H1 (cell line): ENCODE data around the gene CYSLTR1. TPM values are rescaled to one million over a fixed set of nuclear protein-coding genes. Genes with fewer than 3 reads are reported as not detected.

ENCODE experiments used
- CTCF ChIA-PET: fragments of 300-600 bp; sonication (Branson Sonifier 250); formaldehyde crosslinking; loops from one replicate; lab custom pipeline; 2021; ENCODE audit not compliant: partially characterized antibody; lab: Charles Lee
- POLR2A ChIA-PET: fragments of 300-600 bp; sonication (Branson Sonifier 250); formaldehyde crosslinking; loops from one replicate; lab custom pipeline; 2021; ENCODE audit warnings: inconsistent platforms; ENCODE audit not compliant: partially characterized antibody; lab: Charles Lee
- DNase-seq, 2 experiments: peaks; one replicate each; pipeline versions ENCODE4 v3.0.0 to v3.0.0-alpha.2; 2010 to 2022; ENCODE audit warnings: low spot score in 2 of 2, low read depth in 1 of 2, mixed read lengths in 1 of 2
- FAIRE-seq: peaks from 2 replicates; lab custom pipeline; 2011; peaks lifted over from hg19 to GRCh38; lab: Jason Lieb, UNC
- H2AFZ ChIP-seq: 2 replicates; pipeline ENCODE4 v1.8.1; 2012; ENCODE audit warnings: low read length, inconsistent platforms
- H2AK5ac ChIP-seq: 2 replicates; pipeline ENCODE4 v1.6.1; 2013; ENCODE audit warnings: low read depth, low read length
- H2BK120ac ChIP-seq: replicated peaks from 2 replicates; pipeline ENCODE3; 2013; ENCODE audit warnings: low read depth, low read length, inconsistent platforms
- H2BK12ac ChIP-seq: 2 replicates; pipeline ENCODE4 v1.6.1; 2013; ENCODE audit warnings: low read depth, low read length
- H2BK15ac ChIP-seq: 2 replicates; pipeline ENCODE4 v1.6.1; 2013; ENCODE audit warnings: low read length
- H2BK20ac ChIP-seq: 2 replicates; pipeline ENCODE4 v1.6.1; 2013; ENCODE audit warnings: low read length
- H2BK5ac ChIP-seq: 2 replicates; pipeline ENCODE4 v1.6.1; 2013; ENCODE audit warnings: low read depth, low read length
- H3K14ac ChIP-seq: 2 replicates; pipeline ENCODE4 v1.6.1; 2013; ENCODE audit warnings: inconsistent platforms; ENCODE audit not compliant: insufficient read length
- H3K18ac ChIP-seq: 2 replicates; pipeline ENCODE4 v1.6.1; 2013; ENCODE audit warnings: low read length; ENCODE audit errors: extremely low read depth
- H3K23ac ChIP-seq: 2 replicates; pipeline ENCODE4 v1.6.1; 2013; ENCODE audit warnings: inconsistent platforms; ENCODE audit not compliant: insufficient read length
- H3K23me2 ChIP-seq: 2 replicates; pipeline ENCODE4 v1.6.1; 2013; ENCODE audit warnings: low read depth, low read length
- H3K27ac ChIP-seq: 2 replicates; pipeline ENCODE4 v1.6.1; 2011; ENCODE audit warnings: low read depth, low read length, inconsistent platforms
- H3K27me3 ChIP-seq, 4 experiments: replicated peaks in 1 of 4; 1 replicate in 1 of 4; 2 replicates in 3 of 4; pipeline versions ENCODE4 v1.6.1 to v1.8.1; 2011 to 2013; ENCODE audit warnings: low read length in 3 of 4, mild to moderate bottlenecking in 3 of 4, inconsistent platforms in 2 of 4, mixed read lengths in 2 of 4, moderate library complexity in 1 of 4; ENCODE audit not compliant: control insufficient read depth in 3 of 4, insufficient read depth in 3 of 4; ENCODE audit errors: extremely low read depth in 1 of 4
- H3K36me3 ChIP-seq, 4 experiments: 2 replicates each; pipeline versions ENCODE4 v1.6.1 to v1.8.1; 2011 to 2013; ENCODE audit warnings: mild to moderate bottlenecking in 4 of 4, low read length in 3 of 4, moderate library complexity in 2 of 4, control low read depth in 1 of 4, inconsistent platforms in 1 of 4; ENCODE audit not compliant: insufficient read depth in 4 of 4, control insufficient read depth in 2 of 4
- H3K4ac ChIP-seq: replicated peaks from 2 replicates; pipeline ENCODE3; 2013; ENCODE audit warnings: low read length, low read depth, mixed read lengths, inconsistent platforms; ENCODE audit not compliant: insufficient read length
- H3K4me1 ChIP-seq, 4 experiments: replicated peaks in 1 of 4; 1 replicate in 1 of 4; 2 replicates in 3 of 4; pipeline versions ENCODE4 v1.6.1 to v1.8.1; 2011 to 2013; ENCODE audit warnings: low read length in 3 of 4, inconsistent platforms in 2 of 4, mixed read lengths in 1 of 4; ENCODE audit not compliant: insufficient read depth in 4 of 4, control insufficient read depth in 3 of 4
- H3K4me2 ChIP-seq, 2 experiments: 2 replicates each; pipeline versions ENCODE4 v1.6.1 to v1.8.1; 2011 to 2013; ENCODE audit warnings: low read depth in 2 of 2, low read length in 2 of 2, control low read depth in 1 of 2, inconsistent platforms in 1 of 2, mild to moderate bottlenecking in 1 of 2; ENCODE audit not compliant: insufficient read depth in 1 of 2
- H3K4me3 ChIP-seq, 4 experiments: fragments of 200-600, 300-600 bp in 1 of 4; sonication (generic), shearing (Covaris generic), sonication (Bioruptor Twin) in 1 of 4; 2 replicates each; pipeline versions ENCODE4 v1.5.1 to v1.8.1; 2011 to 2016; ENCODE audit warnings: low read length in 4 of 4, low read depth in 3 of 4, control low read depth in 2 of 4, inconsistent platforms in 2 of 4, mild to moderate bottlenecking in 2 of 4, mixed read lengths in 1 of 4, moderate library complexity in 1 of 4; ENCODE audit not compliant: insufficient read depth in 2 of 4; ENCODE audit errors: extremely low read depth in 1 of 4
- H3K56ac ChIP-seq: replicated peaks from 2 replicates; pipeline ENCODE3; 2013; ENCODE audit warnings: low read depth, mild to moderate bottlenecking, mixed read lengths, low read length, inconsistent platforms; ENCODE audit not compliant: insufficient read length
- H3K79me1 ChIP-seq: 2 replicates; pipeline ENCODE4 v1.6.1; 2013; ENCODE audit warnings: low read depth, low read length, control low read depth
- H3K79me2 ChIP-seq, 2 experiments: 2 replicates each; pipeline versions ENCODE4 v1.6.1 to v1.8.1; 2012 to 2013; ENCODE audit warnings: low read length in 2 of 2, mild to moderate bottlenecking in 2 of 2, inconsistent platforms in 1 of 2; ENCODE audit not compliant: insufficient read depth in 2 of 2, control insufficient read depth in 1 of 2
- H3K9ac ChIP-seq, 4 experiments: replicated peaks in 1 of 4; 1 replicate in 1 of 4; 2 replicates in 3 of 4; pipeline versions ENCODE4 v1.6.1 to v1.8.1; 2011 to 2013; ENCODE audit warnings: low read depth in 3 of 4, low read length in 3 of 4, control low read depth in 2 of 4, mild to moderate bottlenecking in 2 of 4, moderate library complexity in 2 of 4, inconsistent platforms in 1 of 4; ENCODE audit errors: extremely low read depth in 1 of 4
- H3K9me3 ChIP-seq, 2 experiments: 2 replicates each; pipeline versions ENCODE4 v1.6.1 to v1.8.1; 2012 to 2013; ENCODE audit warnings: mild to moderate bottlenecking in 2 of 2, moderate library complexity in 2 of 2, control low read depth in 1 of 2, inconsistent platforms in 1 of 2, low read depth in 1 of 2, low read length in 1 of 2, mixed read lengths in 1 of 2; ENCODE audit not compliant: insufficient read depth in 2 of 2
- H4K20me1 ChIP-seq, 2 experiments: replicated peaks in 1 of 2; 2 replicates each; pipeline versions ENCODE3 to v1.8.1; 2011 to 2013; ENCODE audit warnings: inconsistent platforms in 2 of 2, low read length in 2 of 2, mild to moderate bottlenecking in 1 of 2; ENCODE audit not compliant: insufficient read depth in 2 of 2, control insufficient read depth in 1 of 2
- H4K5ac ChIP-seq: 2 replicates; pipeline ENCODE4 v1.6.1; 2013; ENCODE audit warnings: low read length, low read depth, mixed read lengths, inconsistent platforms; ENCODE audit not compliant: insufficient read length
- H4K8ac ChIP-seq: 2 replicates; pipeline ENCODE4 v1.8.0; 2013; ENCODE audit warnings: mild to moderate bottlenecking, moderate library complexity, low read length, inconsistent platforms; ENCODE audit not compliant: insufficient read depth; ENCODE audit errors: extremely low read depth
- H4K91ac ChIP-seq: replicated peaks from 2 replicates; pipeline ENCODE3; 2013; ENCODE audit warnings: low read length, mixed read lengths, inconsistent platforms; ENCODE audit not compliant: insufficient read length
- CBX8 ChIP-seq: fragments of 300-800, 300-1000 bp; sonication (generic); IDR thresholded peaks from 2 replicates; pipeline ENCODE4 v1.7.1; 2016; ENCODE audit warnings: low read depth, low read length, borderline replicate concordance
- CEBPB ChIP-seq: IDR thresholded peaks from 2 replicates; pipeline ENCODE4 v1.6.1; 2012; ENCODE audit warnings: low read depth, low read length
- CREB1 ChIP-seq: IDR thresholded peaks from 2 replicates; pipeline ENCODE4 v1.6.1; 2012; ENCODE audit warnings: inconsistent platforms
- CTBP2 ChIP-seq: IDR thresholded peaks from 2 replicates; pipeline ENCODE4 v1.7.0; 2011; ENCODE audit warnings: borderline replicate concordance, mild to moderate bottlenecking, moderate library complexity, mixed read lengths, low read length; ENCODE audit not compliant: insufficient read depth, insufficient read length
- FOSL1 ChIP-seq: IDR thresholded peaks from 2 replicates; pipeline ENCODE4 v1.6.1; 2011; ENCODE audit warnings: mild to moderate bottlenecking, low read depth, low read length, moderate library complexity; ENCODE audit not compliant: insufficient read depth
- HDAC6 ChIP-seq: IDR thresholded peaks from one replicate; pipeline ENCODE4 v1.7.1; 2012; ENCODE audit warnings: low read depth, mild to moderate bottlenecking, inconsistent platforms, low read length, moderate library complexity
- KDM1A ChIP-seq: fragments of 200-600, 300-600 bp; sonication (generic); IDR thresholded peaks from 2 replicates; pipeline ENCODE4 v1.7.1; 2016; ENCODE audit warnings: mild to moderate bottlenecking, low read length, borderline replicate concordance
- POU5F1 ChIP-seq: IDR thresholded peaks from 2 replicates; pipeline ENCODE4 v1.6.1; 2011; ENCODE audit warnings: low read depth, mild to moderate bottlenecking, low read length, moderate library complexity
- SP4 ChIP-seq: IDR thresholded peaks from 2 replicates; pipeline ENCODE4 v1.6.1; 2012; ENCODE audit warnings: low read length, inconsistent platforms
- SUZ12 ChIP-seq: fragments of 200-600 bp; sonication (generic); IDR thresholded peaks from 2 replicates; pipeline ENCODE4 v1.6.1; 2012; ENCODE audit warnings: mild to moderate bottlenecking, inconsistent platforms, low read length, moderate library complexity, mixed read lengths
- WGBS, 2 experiments: shearing (Covaris generic) in 1 of 2; methylation state at CpG; one replicate each; pipeline versions ENCODE4 v1.1.6 to v1.1.7; 2013 to 2015; ENCODE audit warnings: low lambda C conversion rate in 2 of 2, mixed read lengths in 2 of 2, inconsistent platforms in 1 of 2, low coverage in 1 of 2, missing lambda C conversion rate in 1 of 2; ENCODE audit not compliant: insufficient replicate concordance in 2 of 2, insufficient coverage in 1 of 2, insufficient read length in 1 of 2; ENCODE audit errors: extremely low coverage in 1 of 2, missing lambda C conversion rate in 1 of 2; 5-methylcytosine and 5-hydroxymethylcytosine counted together
- polyA plus RNA-seq, 7 experiments: library from polyadenylated mRNA; depleted of rRNA in 3 of 7; stranded (reverse) in 5 of 7; unstranded in 2 of 7; fragments of >200 nt in 5 of 7; fragments of 200-250 nt in 2 of 7; gene quantifications; 1 replicate in 5 of 7; 2 replicates in 1 of 7; 4 replicates in 1 of 7; pipeline versions ENCODE4 v1.2.1 to v1.2.3, GENCODE V29; 2011 to 2013; ENCODE audit warnings: missing spikeins in 2 of 7, mixed read lengths in 2 of 7
- total RNA-seq: library from RNA; stranded (reverse); fragmentation: NEBNext Ultra II Directional; extraction: Animal tissue kit (Norgen Biotek cat#: 25700); gene quantifications from 2 replicates; pipeline ENCODE4 v1.2.1, GENCODE V29; 2021
- TF ChIP-seq, protein P1 (sequence below), 3 experiments: IDR thresholded peaks; 1 replicate in 2 of 3; 2 replicates in 1 of 3; pipeline versions ENCODE4 v1.5.1 to v1.6.1; 2011; ENCODE audit warnings: low read length in 3 of 3, mild to moderate bottlenecking in 3 of 3, inconsistent platforms in 2 of 3, low read depth in 1 of 3, moderate library complexity in 1 of 3; ENCODE audit not compliant: insufficient read depth in 1 of 3; ENCODE audit errors: control extremely low read depth in 1 of 3
- TF ChIP-seq, protein P2 (sequence below): IDR thresholded peaks from 2 replicates; pipeline ENCODE4 v1.6.1; 2012; ENCODE audit warnings: inconsistent platforms

CYSLTR1 gene
- total and polyA plus RNA-seq, 2 of the 8 experiments (the other 6 are each of a cell fraction or from before 2014, with no cell fraction given) = 0.09 TPM

DNA sequence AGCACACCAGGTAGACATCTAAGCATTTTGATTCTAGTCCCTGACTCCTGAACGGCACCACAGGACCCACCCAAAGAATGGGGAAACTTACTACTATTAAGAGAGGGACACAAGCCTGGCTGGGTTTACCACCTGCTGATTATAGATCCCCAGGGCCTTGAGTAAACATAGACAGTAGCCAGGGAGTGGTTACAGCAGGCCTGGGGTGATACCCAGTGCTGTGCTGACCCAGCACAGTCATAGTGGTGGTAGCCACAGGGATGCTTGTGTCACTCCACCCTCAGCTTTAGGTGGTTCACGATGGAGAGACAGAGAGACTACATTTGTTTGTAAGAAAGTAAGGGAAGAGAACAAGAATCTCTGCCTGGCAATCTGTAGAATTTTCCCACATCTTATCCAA lies 11.7 kb downstream of the CYSLTR1 start:
- no peak for FAIRE-seq
- POLR2A ChIA-PET = no interaction called here
- 85% methylated on average over 2 of the region's 2 CpGs; no CpG with 5 or more reads in 1 of the 2 experiments for WGBS, 2 experiments
- TF ChIP-seq POU5F1 (no peak), CEBPB (no peak), FOSL1 (no peak), CTBP2 (no peak), SUZ12 (no peak), SP4 (no peak), KDM1A (no peak), CBX8 (no peak), CREB1 (no peak), HDAC6 (no peak)
- TF ChIP-seq, protein P1, sequence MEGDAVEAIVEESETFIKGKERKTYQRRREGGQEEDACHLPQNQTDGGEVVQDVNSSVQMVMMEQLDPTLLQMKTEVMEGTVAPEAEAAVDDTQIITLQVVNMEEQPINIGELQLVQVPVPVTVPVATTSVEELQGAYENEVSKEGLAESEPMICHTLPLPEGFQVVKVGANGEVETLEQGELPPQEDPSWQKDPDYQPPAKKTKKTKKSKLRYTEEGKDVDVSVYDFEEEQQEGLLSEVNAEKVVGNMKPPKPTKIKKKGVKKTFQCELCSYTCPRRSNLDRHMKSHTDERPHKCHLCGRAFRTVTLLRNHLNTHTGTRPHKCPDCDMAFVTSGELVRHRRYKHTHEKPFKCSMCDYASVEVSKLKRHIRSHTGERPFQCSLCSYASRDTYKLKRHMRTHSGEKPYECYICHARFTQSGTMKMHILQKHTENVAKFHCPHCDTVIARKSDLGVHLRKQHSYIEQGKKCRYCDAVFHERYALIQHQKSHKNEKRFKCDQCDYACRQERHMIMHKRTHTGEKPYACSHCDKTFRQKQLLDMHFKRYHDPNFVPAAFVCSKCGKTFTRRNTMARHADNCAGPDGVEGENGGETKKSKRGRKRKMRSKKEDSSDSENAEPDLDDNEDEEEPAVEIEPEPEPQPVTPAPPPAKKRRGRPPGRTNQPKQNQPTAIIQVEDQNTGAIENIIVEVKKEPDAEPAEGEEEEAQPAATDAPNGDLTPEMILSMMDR (IDR thresholded peaks at IDR 0.05; ENCODE audit: control extremely low read depth in 1 of 3, insufficient read depth in 1 of 3, low read depth in 1 of 3, low read length in 3 of 3) = no peak
- TF ChIP-seq, protein P2, sequence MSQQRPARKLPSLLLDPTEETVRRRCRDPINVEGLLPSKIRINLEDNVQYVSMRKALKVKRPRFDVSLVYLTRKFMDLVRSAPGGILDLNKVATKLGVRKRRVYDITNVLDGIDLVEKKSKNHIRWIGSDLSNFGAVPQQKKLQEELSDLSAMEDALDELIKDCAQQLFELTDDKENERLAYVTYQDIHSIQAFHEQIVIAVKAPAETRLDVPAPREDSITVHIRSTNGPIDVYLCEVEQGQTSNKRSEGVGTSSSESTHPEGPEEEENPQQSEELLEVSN = no peak

More for the DNA sequence above, 11.7 kb downstream of the CYSLTR1 start:
- H3K23me2 ChIP-seq = no peaks in the 10 kb centered on the region
- no peak overlapping the region for H3K27ac ChIP-seq
- no peak overlapping the region for H4K91ac ChIP-seq
- H3K4me2 ChIP-seq = no peak overlapping the region
- CTCF ChIA-PET = no interaction called here
- H3K4me1 ChIP-seq = no peaks in the 10 kb centered on the region
- no peak for DNase-seq
- no peak overlapping the region for H3K23ac ChIP-seq
- no peak overlapping the region for H3K18ac ChIP-seq
- no peak overlapping the region for H2BK20ac ChIP-seq
- no peak overlapping the region for H2BK5ac ChIP-seq
- H2AFZ ChIP-seq = no peak overlapping the region
- no peaks in the 10 kb centered on the region for H3K79me1 ChIP-seq
- no peaks in the 10 kb centered on the region for H3K27me3 ChIP-seq
- H3K56ac ChIP-seq = no peak overlapping the region
- no peak overlapping the region for H4K8ac ChIP-seq
- no peaks in the 10 kb centered on the region for H3K79me2 ChIP-seq
- H3K4me3 ChIP-seq = no peak overlapping the region
- H2BK12ac ChIP-seq = no peak overlapping the region
- H2AK5ac ChIP-seq = no peak overlapping the region
- no peak overlapping the region for H3K4ac ChIP-seq
- no peak overlapping the region for H3K9ac ChIP-seq
- H2BK120ac ChIP-seq = no peak overlapping the region
- no peaks in the 10 kb centered on the region for H3K9me3 ChIP-seq
- H4K20me1 ChIP-seq = no peaks in the 10 kb centered on the region
- no peak overlapping the region for H3K14ac ChIP-seq
- no peak overlapping the region for H2BK15ac ChIP-seq
- H3K36me3 ChIP-seq = no peaks in the 10 kb centered on the region
- no peak overlapping the region for H4K5ac ChIP-seq
